Neuronal stem cell (in vitro differentiated cells): ENCODE results near the gene CALU.

ENCODE experiments used
- DNase-seq: peaks from one replicate; pipeline ENCODE4 v3.0.0-alpha.2; 2013; ENCODE audit warnings: low spot score
- H2AFZ ChIP-seq: one replicate; pipeline ENCODE4 v1.6.1; 2013; ENCODE audit warnings: mild to moderate bottlenecking, low read length, inconsistent platforms
- H2AK5ac ChIP-seq: 2 replicates; pipeline ENCODE4 v1.6.1; 2013; ENCODE audit warnings: low read depth, mild to moderate bottlenecking, inconsistent platforms, low read length, moderate library complexity, mixed read lengths
- H2BK120ac ChIP-seq: 2 replicates; pipeline ENCODE4 v1.6.1; 2013; ENCODE audit warnings: low read depth, mild to moderate bottlenecking, inconsistent platforms, low read length, moderate library complexity, mixed read lengths
- H2BK12ac ChIP-seq: one replicate; pipeline ENCODE4 v1.6.1; 2013; ENCODE audit warnings: low read length, inconsistent platforms
- H2BK15ac ChIP-seq: 2 replicates; pipeline ENCODE4 v1.6.1; 2013; ENCODE audit warnings: mild to moderate bottlenecking, low read length, inconsistent platforms, mixed read lengths
- H2BK5ac ChIP-seq: one replicate; pipeline ENCODE4 v1.6.1; 2013; ENCODE audit warnings: inconsistent platforms, mild to moderate bottlenecking, low read length, moderate library complexity
- H3K14ac ChIP-seq: one replicate; pipeline ENCODE4 v1.6.1; 2013; ENCODE audit warnings: low read length, inconsistent platforms
- H3K18ac ChIP-seq: 2 replicates; pipeline ENCODE4 v1.6.1; 2013; ENCODE audit warnings: low read length, inconsistent platforms
- H3K23ac ChIP-seq: 2 replicates; pipeline ENCODE4 v1.6.1; 2013; ENCODE audit warnings: low read depth, mild to moderate bottlenecking, mixed read lengths, low read length, inconsistent platforms; ENCODE audit not compliant: poor library complexity
- H3K27ac ChIP-seq: replicated peaks from 3 replicates; pipeline ENCODE4 v1.5.1; 2013; ENCODE audit warnings: low read length, inconsistent platforms
- H3K27me3 ChIP-seq, 3 experiments: 2 replicates each; pipeline ENCODE4 v1.6.1; 2013; ENCODE audit warnings: low read length in 3 of 3, mild to moderate bottlenecking in 2 of 3, inconsistent platforms in 1 of 3, low read depth in 1 of 3, mixed read lengths in 1 of 3, moderate library complexity in 1 of 3; ENCODE audit not compliant: control insufficient read depth in 3 of 3, insufficient read depth in 3 of 3
- H3K36me3 ChIP-seq, 2 donors: replicated peaks in 1 of 2; 2 replicates each; pipeline ENCODE4 v1.6.1; 2013; ENCODE audit warnings: low read length in 2 of 2; ENCODE audit not compliant: control insufficient read depth in 2 of 2, insufficient read depth in 2 of 2
- H3K4ac ChIP-seq: 2 replicates; pipeline ENCODE4 v1.6.1; 2013; ENCODE audit warnings: inconsistent platforms, mild to moderate bottlenecking, low read length, moderate library complexity
- H3K4me1 ChIP-seq, 2 donors: 1 replicate in 1 of 2; 2 replicates in 1 of 2; pipeline ENCODE4 v1.6.1; 2013; ENCODE audit warnings: low read length in 2 of 2, low read depth in 1 of 2; ENCODE audit not compliant: control insufficient read depth in 2 of 2, insufficient read depth in 1 of 2
- H3K4me2 ChIP-seq: one replicate; pipeline ENCODE4 v1.6.1; 2013; ENCODE audit warnings: mild to moderate bottlenecking, low read length, inconsistent platforms; ENCODE audit not compliant: insufficient read depth, poor library complexity, severe bottlenecking
- H3K4me3 ChIP-seq, 2 donors: 2 replicates each; pipeline ENCODE4 v1.5.1; 2013; ENCODE audit warnings: low read length in 2 of 2, mild to moderate bottlenecking in 2 of 2, inconsistent platforms in 1 of 2, moderate library complexity in 1 of 2
- H3K79me1 ChIP-seq: one replicate; pipeline ENCODE4 v1.6.1; 2013; ENCODE audit warnings: low read depth, mild to moderate bottlenecking, inconsistent platforms, low read length, moderate library complexity
- H3K9ac ChIP-seq: one replicate; pipeline ENCODE4 v1.6.1; 2013; ENCODE audit warnings: mild to moderate bottlenecking, low read depth, low read length, inconsistent platforms; ENCODE audit not compliant: poor library complexity
- H3K9me3 ChIP-seq, 2 donors: replicated peaks in 1 of 2; 2 replicates each; pipeline versions ENCODE3 to v1.6.1; 2013; ENCODE audit warnings: low read length in 2 of 2, mild to moderate bottlenecking in 2 of 2, inconsistent platforms in 1 of 2, low read depth in 1 of 2, mixed read lengths in 1 of 2, moderate library complexity in 1 of 2; ENCODE audit not compliant: control insufficient read depth in 2 of 2, insufficient read depth in 1 of 2
- H4K8ac ChIP-seq: one replicate; pipeline ENCODE4 v1.6.1; 2013; ENCODE audit warnings: low read depth, mild to moderate bottlenecking, inconsistent platforms, low read length, moderate library complexity
- H4K91ac ChIP-seq: one replicate; pipeline ENCODE4 v1.6.1; 2013; ENCODE audit warnings: low read length, low read depth, mild to moderate bottlenecking, inconsistent platforms; ENCODE audit not compliant: poor library complexity
- WGBS, 2 donors: extraction: QIAGEN DNeasy Blood & Tissue Kit; methylation state at CpG; one replicate each; pipeline ENCODE4 v1.1.7; 2013; ENCODE audit warnings: missing lambda C conversion rate in 2 of 2, mixed read lengths in 1 of 2; ENCODE audit not compliant: insufficient read length in 2 of 2, insufficient replicate concordance in 1 of 2; ENCODE audit errors: extremely low coverage in 2 of 2; 5-methylcytosine and 5-hydroxymethylcytosine counted together

The CALU gene

GRCh38 chr7:128713794-128714193 lies 25.4 kb upstream of the CALU start:
- Histone ChIP-seq H3K4me1 (peaks cover 0 to 11% of the 10 kb centered on the region in 2 donors), H3K36me3 (no peaks in the 10 kb centered on the region), H2BK12ac (no peak overlapping the region)

GRCh38 chr7:128714701-128715495 lies 24.3 kb upstream of the CALU start:
- Histone ChIP-seq H2BK120ac (no peak overlapping the region), H2AK5ac (peak overlapping the region; percentile 61), H2BK15ac (no peak overlapping the region), H4K91ac (no peak overlapping the region), H2BK5ac (no peak overlapping the region), H4K8ac (no peak overlapping the region), H3K14ac (no peak overlapping the region), H2AFZ (peak overlapping the region; percentile 6), H3K4me1 (peaks cover 0 to 10% of the 10 kb centered on the region in 2 donors), H3K27ac (no peak overlapping the region), H3K79me1 (no peaks in the 10 kb centered on the region), H3K4ac (no peak overlapping the region), H3K4me2 (no peak overlapping the region), H3K18ac (no peak overlapping the region), H3K9me3 (no peaks in the 10 kb centered on the region), H3K4me3 (no peak overlapping the region), H3K23ac (no peak overlapping the region), H3K9ac (peak overlapping the region; percentile 65), H3K27me3 (peaks cover 0 to 21% (median 0%) of the 10 kb centered on the region in 3 experiments), H3K36me3 (no peaks in the 10 kb centered on the region), H2BK12ac (no peak overlapping the region)
- no CpG with 5 or more reads among the region's 8 CpGs for WGBS, 2 donors
- DNase-seq = no peak

More at GRCh38 chr7:128713794-128714193, 25.4 kb upstream of the CALU start:
- Histone ChIP-seq H3K14ac (no peak overlapping the region), H3K4ac (no peak overlapping the region), H3K9me3 (no peaks in the 10 kb centered on the region), H4K8ac (no peak overlapping the region), H3K4me2 (no peak overlapping the region), H3K23ac (no peak overlapping the region), H4K91ac (no peak overlapping the region), H2BK120ac (no peak overlapping the region), H3K27ac (no peak overlapping the region), H3K79me1 (no peaks in the 10 kb centered on the region), H2BK5ac (no peak overlapping the region), H3K9ac (no peak overlapping the region), H2BK15ac (no peak overlapping the region), H3K4me3 (no peak overlapping the region), H2AK5ac (no peak overlapping the region), H3K18ac (no peak overlapping the region), H3K27me3 (peaks cover 0 to 19% (median 0%) of the 10 kb centered on the region in 3 experiments), H2AFZ (no peak overlapping the region)
- WGBS, 2 donors = no CpG with 5 or more reads among the region's 2 CpGs
- no peak for DNase-seq

- Histone ChIP-seq H3K4me3 (no peak overlapping the region), H3K4me2 (no peak overlapping the region), H2BK5ac (no peak overlapping the region), H3K4ac (no peak overlapping the region), H4K8ac (no peak overlapping the region), H2BK12ac (no peak overlapping the region), H3K79me1 (no peaks in the 10 kb centered on the region), H3K27me3 (peaks cover 0 to 29% (median 0%) of the 10 kb centered on the region in 3 experiments), H3K9ac (no peak overlapping the region), H3K14ac (no peak overlapping the region), H3K27ac (no peak overlapping the region), H4K91ac (no peak overlapping the region), H3K23ac (peak overlapping the region; percentile 17), H2AFZ (no peak overlapping the region), H2BK120ac (no peak overlapping the region), H3K18ac (no peak overlapping the region), H3K9me3 (no peaks in the 10 kb centered on the region), H2BK15ac (no peak overlapping the region), H3K4me1 (peaks cover 0 to 10% of the 10 kb centered on the region in 2 donors), H2AK5ac (no peak overlapping the region), H3K36me3 (no peaks in the 10 kb centered on the region)
- no peak for DNase-seq
- WGBS, 2 donors = no CpG with 5 or more reads among the region's 6 CpGs
Measured at GRCh38 chr7:128718967-128719642, 20.1 kb upstream of the CALU start.

GRCh38 chr7:128721376-128721775 lies 17.8 kb upstream of the CALU start:
- Histone ChIP-seq H3K18ac (no peak overlapping the region), H3K79me1 (no peaks in the 10 kb centered on the region), H4K91ac (no peak overlapping the region), H3K14ac (no peak overlapping the region), H3K4me3 (no peak overlapping the region), H2BK120ac (no peak overlapping the region), H3K9ac (no peak overlapping the region), H3K27ac (no peak overlapping the region), H3K36me3 (no peaks in the 10 kb centered on the region), H2AFZ (no peak overlapping the region), H2BK15ac (no peak overlapping the region), H2BK5ac (no peak overlapping the region), H3K4ac (no peak overlapping the region), H3K4me1 (peaks cover 0 to 5% of the 10 kb centered on the region in 2 donors), H2AK5ac (no peak overlapping the region), H3K23ac (no peak overlapping the region), H3K27me3 (peaks cover 0 to 26% (median 0%) of the 10 kb centered on the region in 3 experiments), H3K4me2 (no peak overlapping the region), H3K9me3 (no peaks in the 10 kb centered on the region), H4K8ac (no peak overlapping the region), H2BK12ac (no peak overlapping the region)
- DNase-seq = no peak
